22Rv1 (cell line): ENCODE data around the gene ORMDL3.

Experiments
- ZFX ChIP-seq: fragments of 450-650 bp; IDR thresholded peaks from 2 replicates; pipeline ENCODE4 v1.6.1; 2017; ENCODE audit warnings: antibody characterized with exemption, borderline replicate concordance
- TF ChIP-seq, protein P1 (sequence below): fragments of 450-650 bp; IDR thresholded peaks from 2 replicates; pipeline ENCODE4 v1.5.1; 2017; ENCODE audit warnings: mild to moderate bottlenecking

DNA sequence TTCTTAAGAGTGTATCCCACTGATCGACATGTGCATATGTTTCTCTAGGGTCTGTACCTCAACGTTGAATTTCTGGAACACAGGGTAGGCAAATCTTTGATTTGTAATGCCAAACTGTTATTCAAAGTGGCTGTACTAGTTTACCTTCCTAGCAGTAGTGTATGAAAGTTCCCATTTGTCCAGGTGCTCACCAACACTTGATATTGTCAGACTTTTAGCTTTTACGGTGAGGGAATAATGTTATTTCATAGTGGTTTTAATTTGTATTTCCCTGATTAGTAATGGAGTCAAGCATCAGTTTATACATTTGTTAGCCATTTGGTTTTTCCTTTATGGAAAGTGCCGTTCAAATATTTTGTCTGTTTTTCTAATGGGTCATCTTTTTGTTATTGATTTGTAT is 29.3 kb downstream of the ORMDL3 start:
- TF ChIP-seq, protein P1, sequence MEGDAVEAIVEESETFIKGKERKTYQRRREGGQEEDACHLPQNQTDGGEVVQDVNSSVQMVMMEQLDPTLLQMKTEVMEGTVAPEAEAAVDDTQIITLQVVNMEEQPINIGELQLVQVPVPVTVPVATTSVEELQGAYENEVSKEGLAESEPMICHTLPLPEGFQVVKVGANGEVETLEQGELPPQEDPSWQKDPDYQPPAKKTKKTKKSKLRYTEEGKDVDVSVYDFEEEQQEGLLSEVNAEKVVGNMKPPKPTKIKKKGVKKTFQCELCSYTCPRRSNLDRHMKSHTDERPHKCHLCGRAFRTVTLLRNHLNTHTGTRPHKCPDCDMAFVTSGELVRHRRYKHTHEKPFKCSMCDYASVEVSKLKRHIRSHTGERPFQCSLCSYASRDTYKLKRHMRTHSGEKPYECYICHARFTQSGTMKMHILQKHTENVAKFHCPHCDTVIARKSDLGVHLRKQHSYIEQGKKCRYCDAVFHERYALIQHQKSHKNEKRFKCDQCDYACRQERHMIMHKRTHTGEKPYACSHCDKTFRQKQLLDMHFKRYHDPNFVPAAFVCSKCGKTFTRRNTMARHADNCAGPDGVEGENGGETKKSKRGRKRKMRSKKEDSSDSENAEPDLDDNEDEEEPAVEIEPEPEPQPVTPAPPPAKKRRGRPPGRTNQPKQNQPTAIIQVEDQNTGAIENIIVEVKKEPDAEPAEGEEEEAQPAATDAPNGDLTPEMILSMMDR: no peak
- no peak for TF ChIP-seq ZFX
